HG03575 (cell line): ENCODE measurements around the gene RPL36.
"Not testable (repeated sequence)": the region's sequence is repeated elsewhere in the genome, so short reads cannot be mapped to it uniquely, and the experiment has no call there.

Experiments used
- ATAC-seq: cut with Tn5 transposase; IDR thresholded peaks from one replicate; pipeline ENCODE4 v1.9.1; 2021; ENCODE audit not compliant: unreplicated experiment, insufficient number of reproducible peaks, low FRiP score; ENCODE audit errors: extremely low read depth

The RPL36 gene

DNA sequence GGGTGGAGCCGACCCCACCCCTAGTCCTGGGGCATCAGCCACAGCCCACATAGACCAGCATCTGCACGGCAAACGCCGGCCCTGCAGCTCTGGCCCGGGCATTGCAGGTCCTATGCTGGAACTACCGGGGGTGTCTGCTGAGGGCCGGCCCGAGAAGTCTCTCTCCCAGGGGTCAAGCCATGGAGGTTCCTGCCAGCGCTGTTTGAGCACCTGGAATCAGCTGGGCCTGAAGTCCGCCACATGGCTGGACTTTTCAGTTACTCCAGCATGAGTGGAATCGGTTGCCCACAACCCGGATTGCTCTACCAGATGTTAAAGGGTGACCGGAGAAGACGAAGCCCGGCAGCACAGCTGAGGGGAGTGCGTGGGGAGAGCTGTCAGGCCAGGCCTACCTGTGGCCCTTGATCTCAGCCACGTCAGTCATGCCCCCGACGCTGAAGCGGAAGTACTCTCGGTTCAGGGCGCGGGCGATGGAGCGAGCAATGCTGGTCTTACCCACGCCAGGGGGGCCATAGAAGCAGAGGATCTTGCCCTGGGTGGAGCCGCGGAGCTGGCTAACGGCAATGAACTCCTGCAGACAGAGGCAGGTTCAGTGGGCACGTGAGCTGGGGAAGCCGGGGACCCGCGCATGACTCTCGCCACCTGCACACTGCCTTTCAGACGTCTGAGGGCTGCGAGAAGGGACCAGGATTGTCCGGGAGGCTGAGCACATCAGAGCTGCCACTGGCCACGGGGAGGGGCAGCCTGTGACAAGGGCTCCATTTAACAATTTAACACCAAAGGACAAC is 8.7 kb downstream of the RPL36 start:
- ATAC-seq, result no peak

DNA sequence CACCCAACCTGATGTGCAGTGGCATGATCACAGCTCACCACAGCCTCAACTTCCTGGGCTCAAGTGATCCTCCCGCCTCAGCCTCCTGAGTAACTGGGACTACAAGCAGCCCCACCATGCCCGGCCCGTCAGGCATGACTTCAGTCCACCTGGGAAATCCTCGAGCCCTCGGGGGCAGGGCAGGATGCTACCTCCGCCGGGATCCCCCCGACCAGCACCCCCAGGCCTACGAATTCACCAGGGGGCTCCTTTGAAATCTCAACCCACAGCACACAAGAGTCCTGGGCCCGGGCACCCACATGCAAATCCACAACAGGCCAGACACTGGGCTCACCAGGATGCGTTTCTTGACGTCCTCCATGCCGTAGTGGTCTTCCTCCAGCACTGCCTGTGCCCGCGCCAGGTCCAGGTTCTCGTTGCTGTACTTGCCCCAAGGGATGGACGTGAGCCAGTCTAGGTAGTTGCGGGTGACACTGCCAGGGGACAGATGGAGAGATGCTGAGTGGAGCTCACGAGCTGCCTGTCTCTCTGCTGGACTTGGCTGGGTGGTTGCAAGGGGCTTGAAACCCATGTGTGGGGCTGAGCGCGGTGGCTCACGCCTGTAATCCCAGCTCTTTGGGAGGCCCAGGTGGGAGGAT is 10.5 kb downstream of the RPL36 start:
- no peak for ATAC-seq

- ATAC-seq, result not testable (repeated sequence)
Measured at GRCh38 chr19:5702053-5702410, 11.9 kb downstream of the RPL36 start.

- ATAC-seq, result no peak
Measured at GRCh38 chr19:5703819-5704818, 14.0 kb downstream of the RPL36 start.

- ATAC-seq, result no peak
Measured at GRCh38 chr19:5705552-5705951, 15.5 kb downstream of the RPL36 start.

DNA sequence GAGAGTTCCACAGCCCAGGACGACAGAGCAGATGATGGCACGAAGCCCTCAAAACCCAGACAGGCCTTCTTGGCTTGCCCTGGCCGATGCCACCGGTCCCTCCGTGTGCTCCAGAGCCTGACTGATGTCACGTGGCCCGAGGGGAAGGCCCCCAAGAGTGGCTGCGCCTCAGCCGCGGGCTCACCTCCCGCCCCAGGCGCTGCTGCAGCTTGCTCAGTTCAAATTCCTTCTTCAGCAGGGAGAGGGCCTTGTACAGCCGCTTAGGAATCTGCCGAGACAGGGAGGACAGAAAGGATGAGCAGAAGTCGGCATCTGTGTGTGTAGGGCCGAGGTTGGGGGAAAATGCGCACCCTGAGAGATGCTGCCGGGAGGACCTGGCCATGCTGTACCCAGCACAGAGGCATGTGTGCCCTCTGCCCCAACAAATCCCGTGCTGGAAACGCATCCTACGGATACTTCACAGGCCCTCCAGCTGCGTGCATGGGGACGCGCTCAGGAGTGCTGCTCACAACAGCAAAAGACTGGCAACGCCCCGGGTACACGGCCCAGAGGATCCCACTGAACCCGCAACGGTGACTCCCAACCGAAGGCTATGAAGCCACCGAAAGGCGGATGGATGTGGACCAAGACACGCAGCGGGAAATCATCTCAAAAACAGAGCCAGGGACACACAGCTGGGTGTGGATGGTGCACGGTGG is 16.9 kb downstream of the RPL36 start:
- ATAC-seq, result no peak

DNA sequence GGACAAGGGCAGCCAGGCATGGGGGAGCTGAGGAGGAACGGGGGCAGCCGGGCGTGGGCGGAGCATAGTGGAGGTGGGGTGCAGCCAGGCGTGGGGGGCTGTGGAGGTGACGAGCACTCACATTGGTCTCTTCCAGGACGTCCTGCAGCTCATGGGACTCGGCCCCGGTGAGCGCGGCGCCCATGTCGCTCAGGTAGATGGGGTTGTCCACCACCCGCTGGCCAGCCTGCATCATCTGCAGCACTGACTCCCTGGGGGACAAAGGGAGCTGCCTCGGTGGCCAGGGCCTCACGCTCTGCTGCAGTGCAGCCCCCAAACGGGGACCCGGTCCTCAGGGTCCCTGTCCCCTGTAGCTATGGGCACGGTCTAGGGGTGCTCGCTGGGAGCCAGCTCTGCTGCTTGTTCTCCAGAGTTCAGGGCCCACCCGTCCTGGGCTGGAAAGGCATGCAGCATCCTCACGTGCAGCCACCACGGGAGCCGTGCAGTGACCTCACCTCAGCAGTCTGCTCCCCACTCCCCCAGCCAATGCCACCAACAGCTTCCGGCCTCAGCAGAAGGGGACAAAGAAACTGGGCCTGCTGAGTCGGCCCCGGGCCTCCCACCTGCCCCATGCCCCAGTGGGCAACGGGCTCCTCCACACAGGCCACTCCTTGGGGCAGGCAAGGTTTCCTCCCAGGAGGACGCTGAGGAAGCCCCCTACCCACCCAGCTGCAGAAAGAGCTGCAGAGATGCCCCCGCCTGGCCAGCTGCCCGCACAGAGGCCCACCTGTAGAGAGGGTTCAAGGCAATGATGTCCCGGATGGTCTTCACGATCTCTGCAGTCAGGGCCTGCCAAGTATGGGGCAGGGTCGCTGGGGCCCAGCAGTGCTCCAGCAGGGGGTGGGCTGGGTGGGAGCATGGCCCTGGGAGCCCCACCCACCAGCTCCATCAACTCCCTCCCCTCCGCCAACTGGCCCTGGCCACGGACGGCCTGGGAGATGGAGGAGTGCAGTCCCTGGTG is 17.8 kb downstream of the RPL36 start:
- no peak for ATAC-seq

DNA sequence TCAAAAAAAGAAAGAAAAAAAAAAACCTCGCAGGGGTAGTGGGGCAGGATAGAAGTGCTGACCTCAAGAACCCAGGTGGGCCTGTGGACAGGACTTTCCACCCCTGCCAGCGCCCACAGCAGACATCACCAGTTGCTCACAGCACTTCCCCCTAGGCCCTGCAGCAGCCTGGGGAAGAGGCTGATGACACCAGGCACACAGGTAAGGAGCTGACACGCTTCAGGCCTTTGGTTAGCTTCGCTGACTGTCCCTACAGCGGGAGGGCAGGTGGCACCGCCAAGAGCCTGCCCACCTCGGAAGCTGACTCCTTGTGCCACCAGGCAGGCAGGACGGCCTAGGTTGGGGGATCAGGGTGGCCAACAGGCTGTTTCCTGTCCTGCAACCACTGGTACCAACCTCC is 20.9 kb downstream of the RPL36 start:
- ATAC-seq, result no peak

DNA sequence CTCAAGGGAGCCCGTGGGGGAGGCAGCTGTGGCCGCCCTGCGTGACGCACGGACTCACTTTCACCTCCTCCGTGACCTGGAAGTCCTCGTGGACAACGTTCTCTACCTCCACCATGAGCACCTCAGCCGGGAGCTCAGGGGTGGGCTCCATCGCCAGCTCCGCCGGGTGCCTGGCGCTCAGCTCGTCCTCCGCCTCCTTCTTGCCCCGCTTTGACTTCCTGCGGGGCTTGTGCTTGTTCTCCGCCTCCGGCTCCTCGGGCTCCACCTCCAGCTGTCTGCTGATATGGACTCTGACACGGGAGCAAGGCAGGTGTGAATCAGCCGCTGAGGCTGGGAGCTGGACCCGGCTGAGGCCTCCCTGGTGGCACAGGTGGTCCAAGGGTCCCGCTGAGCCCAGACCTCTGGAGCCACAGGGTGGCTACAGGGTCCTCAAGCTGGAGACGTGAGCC is 21.6 kb downstream of the RPL36 start:
- no peak for ATAC-seq

DNA sequence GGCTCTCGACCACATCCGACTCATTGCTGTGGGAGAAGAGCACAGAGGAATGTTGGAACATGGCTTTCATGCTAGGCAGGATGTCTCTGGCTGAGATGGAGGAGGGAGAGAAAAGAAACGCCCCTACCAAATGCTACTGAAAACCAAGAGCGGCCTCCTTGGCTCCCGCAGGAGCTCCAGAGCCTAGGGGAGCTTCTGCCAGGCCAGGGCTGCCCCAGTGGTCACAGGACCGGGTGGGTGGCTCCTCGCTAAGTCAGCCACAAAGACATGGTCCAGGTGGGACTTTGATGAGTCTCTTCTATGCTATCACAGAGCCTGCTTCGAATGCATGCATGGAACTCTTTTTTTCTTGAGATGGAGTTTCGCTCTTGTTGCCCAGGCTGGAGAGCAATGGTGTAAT is 23.1 kb downstream of the RPL36 start:
- ATAC-seq, result no peak

DNA sequence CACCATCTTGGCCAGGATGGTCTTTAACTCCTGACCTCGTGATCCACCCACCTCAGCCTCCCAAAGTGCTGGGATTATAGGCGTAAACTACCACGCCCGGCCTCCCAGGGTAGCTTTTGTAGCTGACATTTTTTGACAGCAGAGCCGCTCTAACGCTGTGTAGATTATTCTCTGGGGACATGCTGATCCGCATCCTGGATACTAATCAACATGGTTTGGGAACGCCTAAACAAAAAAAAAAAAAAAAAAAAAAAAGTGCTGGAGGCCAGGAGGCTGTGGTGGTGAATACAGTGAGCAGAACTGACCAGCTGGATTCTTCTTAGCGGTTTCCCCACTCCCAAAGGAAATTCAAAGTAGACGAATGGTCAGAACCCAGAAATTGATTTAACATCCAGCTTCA is 24.7 kb downstream of the RPL36 start:
- no peak for ATAC-seq

- ATAC-seq, result no peak
Measured at GRCh38 chr19:5717215-5717935, 27.3 kb downstream of the RPL36 start.

DNA sequence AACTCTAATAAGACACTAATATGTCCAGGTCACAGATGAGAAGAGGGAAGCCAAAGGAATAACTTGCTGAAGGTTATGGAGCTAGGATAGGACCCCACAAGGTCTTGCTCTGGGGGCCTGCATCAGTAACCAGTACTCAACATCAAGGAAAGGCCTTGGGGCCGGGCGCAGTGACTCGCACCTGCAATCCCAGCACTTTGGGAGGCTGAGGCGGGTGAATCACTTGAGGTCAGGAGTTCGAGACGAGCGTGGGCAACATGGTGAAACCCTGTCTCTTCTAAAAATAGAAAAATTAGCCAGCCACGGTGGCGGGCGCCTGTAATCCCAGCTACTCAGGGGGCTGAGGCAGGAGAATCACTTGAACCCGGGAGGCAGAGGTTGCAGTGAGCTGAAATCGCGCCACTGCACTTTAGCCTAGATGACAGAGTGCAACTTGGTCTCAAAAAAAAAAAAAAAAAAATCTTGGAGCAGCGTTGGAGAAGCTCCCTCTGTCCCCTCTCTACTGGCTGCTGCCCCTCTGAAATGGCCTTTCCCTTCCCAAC is 28.0 kb downstream of the RPL36 start:
- no peak for ATAC-seq

DNA sequence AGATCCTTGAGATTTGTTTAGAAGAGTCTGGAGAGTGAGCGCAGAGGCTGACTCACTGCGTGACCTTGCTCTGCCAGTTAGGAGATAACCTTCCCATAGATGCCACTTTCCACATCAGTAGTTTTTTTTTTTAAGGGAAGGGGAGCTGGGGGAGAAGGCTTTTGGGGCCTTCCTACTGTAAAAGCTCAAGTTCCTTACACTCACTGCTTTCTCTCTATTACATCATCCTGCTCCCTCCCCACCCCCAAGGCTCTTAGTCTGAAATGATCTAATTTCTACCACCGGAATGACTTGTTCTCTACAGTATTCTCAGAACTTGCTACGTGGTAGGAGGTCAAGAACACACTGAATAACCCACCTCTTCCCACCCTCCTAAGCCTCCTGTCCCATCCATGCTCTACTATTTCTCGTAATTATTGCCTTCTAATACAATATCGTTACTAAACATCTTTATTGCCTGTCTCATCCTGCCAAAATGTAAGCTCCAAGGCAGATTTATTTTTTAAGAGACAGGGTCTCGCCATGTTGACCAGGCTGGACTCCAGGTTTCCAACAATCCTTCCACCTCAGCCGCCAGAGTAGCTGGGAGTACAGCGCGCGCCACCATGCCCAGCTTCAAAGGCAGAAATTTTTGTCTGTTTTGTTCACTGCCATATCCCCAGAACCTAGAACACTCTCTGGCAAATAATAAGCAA is 28.6 kb downstream of the RPL36 start:
- ATAC-seq, result no peak

DNA sequence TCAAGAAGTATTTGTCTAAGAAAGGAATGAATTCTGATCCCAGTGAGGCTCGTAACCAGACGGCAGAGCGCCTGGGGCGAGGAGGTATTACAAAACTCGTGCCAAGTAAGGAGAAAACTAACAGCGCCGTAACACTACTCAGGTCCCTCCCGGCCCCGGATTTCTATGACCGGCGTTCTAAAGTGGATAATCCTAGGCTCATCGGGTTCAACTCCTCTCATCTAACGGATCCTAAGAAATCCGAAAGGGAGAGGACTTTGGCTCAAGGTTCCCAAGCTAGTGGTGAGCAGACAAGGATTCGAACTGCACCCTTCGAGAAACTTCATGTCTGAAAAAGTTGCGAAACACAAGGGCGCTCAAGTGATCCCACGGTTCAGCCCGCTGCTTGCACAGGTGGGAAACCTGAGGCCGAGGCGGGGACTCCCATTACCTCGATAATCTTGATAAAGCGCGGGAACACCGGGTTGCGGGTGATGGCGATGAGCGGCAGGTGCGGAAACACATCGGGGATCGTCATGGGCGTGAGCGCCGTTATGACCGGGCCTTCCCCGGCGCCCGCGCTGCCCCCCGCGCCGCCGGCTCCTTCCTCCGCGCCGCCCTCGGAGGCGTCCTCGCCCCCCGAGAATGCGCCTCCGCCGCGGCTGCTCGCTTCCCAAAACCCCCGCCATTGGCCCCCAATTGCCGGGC is 29.3 kb downstream of the RPL36 start:
- no peak for ATAC-seq
